Mesendoderm (in vitro differentiated cells): Measurements from ENCODE around the gene SHF. TPM values are rescaled to one million over a fixed set of nuclear protein-coding genes. Genes with fewer than 3 reads are reported as not detected.
"Not testable (repeated sequence)": the region's sequence is repeated elsewhere in the genome, so short reads cannot be mapped to it uniquely, and the experiment has no call there.

Source experiments
- DNase-seq: peaks from one replicate; pipeline ENCODE4 v3.0.0; 2013
- H2AK5ac ChIP-seq: 2 replicates; pipeline ENCODE4 v1.6.1; 2013; ENCODE audit warnings: low read length, inconsistent platforms
- H2BK120ac ChIP-seq: 2 replicates; pipeline ENCODE4 v1.6.1; 2013; ENCODE audit warnings: low read depth, mild to moderate bottlenecking, low read length, moderate library complexity, mixed read lengths
- H2BK15ac ChIP-seq: replicated peaks from 2 replicates; pipeline ENCODE4 v1.6.1; 2013; ENCODE audit warnings: low read depth, mild to moderate bottlenecking, moderate library complexity
- H2BK5ac ChIP-seq: 2 replicates; pipeline ENCODE4 v1.6.1; 2013; ENCODE audit warnings: low read length, inconsistent platforms
- H3K18ac ChIP-seq: 2 replicates; pipeline ENCODE4 v1.6.1; 2013; ENCODE audit warnings: mild to moderate bottlenecking, low read length, mixed read lengths
- H3K23ac ChIP-seq: one replicate; pipeline ENCODE4 v1.6.1; 2013; ENCODE audit warnings: low read length
- H3K27ac ChIP-seq: 2 replicates; pipeline ENCODE4 v1.5.1; 2013; ENCODE audit warnings: low read depth, mild to moderate bottlenecking, inconsistent platforms, low read length, moderate library complexity
- H3K27me3 ChIP-seq: 2 replicates; pipeline ENCODE4 v1.6.1; 2013; ENCODE audit warnings: low read length, control low read depth, mild to moderate bottlenecking, inconsistent platforms; ENCODE audit not compliant: insufficient read depth, poor library complexity
- H3K36me3 ChIP-seq: 2 replicates; pipeline ENCODE4 v1.6.1; 2013; ENCODE audit warnings: low read length, inconsistent platforms; ENCODE audit not compliant: control insufficient read depth, insufficient read depth
- H3K4ac ChIP-seq: one replicate; pipeline ENCODE4 v1.6.1; 2013; ENCODE audit warnings: low read depth, mild to moderate bottlenecking, low read length, moderate library complexity
- H3K4me1 ChIP-seq: 2 replicates; pipeline ENCODE4 v1.6.1; 2013; ENCODE audit warnings: low read depth, low read length, inconsistent platforms; ENCODE audit not compliant: control insufficient read depth
- H3K4me2 ChIP-seq: 2 replicates; pipeline ENCODE4 v1.6.1; 2013; ENCODE audit warnings: low read length
- H3K4me3 ChIP-seq: 2 replicates; pipeline ENCODE4 v1.5.1; 2013; ENCODE audit warnings: mild to moderate bottlenecking, low read length
- H3K56ac ChIP-seq: one replicate; pipeline ENCODE4 v1.6.1; 2013; ENCODE audit warnings: low read length
- H3K79me1 ChIP-seq: 2 replicates; pipeline ENCODE4 v1.6.1; 2013; ENCODE audit warnings: low read length, inconsistent platforms
- H3K79me2 ChIP-seq: 2 replicates; pipeline ENCODE4 v1.6.1; 2013; ENCODE audit warnings: mild to moderate bottlenecking, low read length; ENCODE audit not compliant: control insufficient read depth, insufficient read depth
- H3K9ac ChIP-seq: 2 replicates; pipeline ENCODE4 v1.6.1; 2013; ENCODE audit warnings: low read length, inconsistent platforms
- H4K5ac ChIP-seq: one replicate; pipeline ENCODE4 v1.6.1; 2013; ENCODE audit warnings: low read length
- H4K8ac ChIP-seq: one replicate; pipeline ENCODE4 v1.6.1; 2013; ENCODE audit warnings: low read depth, mild to moderate bottlenecking, control low read depth, low read length, moderate library complexity
- WGBS: extraction: QIAGEN DNeasy Blood & Tissue Kit; methylation state at CpG from one replicate; pipeline ENCODE4 v1.1.7; 2013; ENCODE audit warnings: low lambda C conversion rate, missing lambda C conversion rate; ENCODE audit not compliant: insufficient coverage; ENCODE audit errors: extremely low coverage; 5-methylcytosine and 5-hydroxymethylcytosine counted together
- polyA plus RNA-seq, 2 experiments: library from polyadenylated mRNA; stranded (reverse); fragments of 200-250 nt; gene quantifications; one replicate each; pipeline ENCODE4 v1.2.3, GENCODE V29; 2013

Gene SHF
- 19.6 TPM for polyA plus RNA-seq (2013, experiment 1 of 2)
- 20.2 TPM for polyA plus RNA-seq (2013, experiment 2 of 2)

GRCh38 chr15:45187894-45188830 lies at the start of gene SHF:
SHF (minus strand) TSS chr15:45187966; CDS start chr15:45187951, 15 bp downstream.
- peak; percentile 66 for DNase-seq

GRCh38 chr15:45236806-45237205 lies 49.0 kb upstream of the SHF start:
- not testable (repeated sequence) for H3K56ac ChIP-seq, H3K4me2 ChIP-seq, H3K79me2 ChIP-seq, H4K5ac ChIP-seq, H2BK120ac ChIP-seq, H3K4me3 ChIP-seq, H2BK15ac ChIP-seq, H4K8ac ChIP-seq, H3K27ac ChIP-seq, H3K4ac ChIP-seq, H3K79me1 ChIP-seq, H3K4me1 ChIP-seq, H3K23ac ChIP-seq, H3K18ac ChIP-seq, H2AK5ac ChIP-seq, H3K27me3 ChIP-seq, H3K36me3 ChIP-seq, H3K9ac ChIP-seq, DNase-seq, H2BK5ac ChIP-seq
- no CpG with 5 or more reads among the region's 6 CpGs for WGBS

More at GRCh38 chr15:45187894-45188830, at the start of gene SHF:
- Histone ChIP-seq H3K4me1 (peaks cover 10% of the 10 kb centered on the region), H3K56ac (peak within 1 kb of the TSS; percentile 89), H3K4me3 (peak within 1 kb of the TSS; percentile 69), H3K79me2 (peaks cover 11% of the 10 kb centered on the region), H4K8ac (no peak within 1 kb of the TSS), H3K36me3 (no peaks in the 10 kb centered on the region), H3K23ac (no peak within 1 kb of the TSS), H3K9ac (peak within 1 kb of the TSS; percentile 67), H3K27ac (peak within 1 kb of the TSS; percentile 22), H2AK5ac (peak within 1 kb of the TSS; percentile 15), H2BK5ac (no peak within 1 kb of the TSS), H2BK15ac (no peak within 1 kb of the TSS), H3K4me2 (peak within 1 kb of the TSS; percentile 98), H2BK120ac (peak within 1 kb of the TSS; percentile 74), H3K4ac (peak within 1 kb of the TSS; percentile 91), H3K79me1 (peaks cover 18% of the 10 kb centered on the region), H3K18ac (peak within 1 kb of the TSS; percentile 94), H4K5ac (no peak within 1 kb of the TSS), H3K27me3 (peaks cover 5% of the 10 kb centered on the region)
- no CpG with 5 or more reads among the region's 57 CpGs for WGBS

- Histone ChIP-seq H3K4me2 (no peak overlapping the region), H2BK5ac (no peak overlapping the region), H4K5ac (no peak overlapping the region), H3K36me3 (no peaks in the 10 kb centered on the region), H3K18ac (no peak overlapping the region), H3K9ac (no peak overlapping the region), H4K8ac (no peak overlapping the region), H3K4ac (no peak overlapping the region), H3K4me1 (no peaks in the 10 kb centered on the region), H2BK15ac (no peak overlapping the region), H3K79me2 (no peaks in the 10 kb centered on the region), H3K56ac (no peak overlapping the region), H2BK120ac (no peak overlapping the region), H2AK5ac (no peak overlapping the region), H3K27me3 (no peaks in the 10 kb centered on the region), H3K27ac (no peak overlapping the region), H3K79me1 (no peaks in the 10 kb centered on the region), H3K23ac (no peak overlapping the region), H3K4me3 (no peak overlapping the region)
- no peak for DNase-seq
- WGBS = no CpG with 5 or more reads among the region's 11 CpGs
Observed at GRCh38 chr15:45234562-45235235, 46.9 kb upstream of the SHF start.

- no peak overlapping the region for H3K4ac ChIP-seq
- H3K18ac ChIP-seq = no peak overlapping the region
- no peaks in the 10 kb centered on the region for H3K79me2 ChIP-seq
- H3K9ac ChIP-seq = no peak overlapping the region
- no peak overlapping the region for H3K4me2 ChIP-seq
- DNase-seq = no peak
- no peaks in the 10 kb centered on the region for H3K27me3 ChIP-seq
- H4K8ac ChIP-seq = no peak overlapping the region
- H3K4me3 ChIP-seq = no peak overlapping the region
- no peaks in the 10 kb centered on the region for H3K36me3 ChIP-seq
- no peak overlapping the region for H3K56ac ChIP-seq
- no peaks in the 10 kb centered on the region for H3K4me1 ChIP-seq
- no CpG with 5 or more reads among the region's 4 CpGs for WGBS
- H4K5ac ChIP-seq = no peak overlapping the region
- H3K23ac ChIP-seq = no peak overlapping the region
- no peak overlapping the region for H3K27ac ChIP-seq
- H3K79me1 ChIP-seq = no peaks in the 10 kb centered on the region
- H2AK5ac ChIP-seq = no peak overlapping the region
- H2BK15ac ChIP-seq = no peak overlapping the region
- no peak overlapping the region for H2BK120ac ChIP-seq
- no peak overlapping the region for H2BK5ac ChIP-seq
Observed at GRCh38 chr15:45231864-45232562, 44.2 kb upstream of the SHF start.

- Histone ChIP-seq H3K9ac (no peak overlapping the region), H3K4me2 (no peak overlapping the region), H3K23ac (no peak overlapping the region), H2BK120ac (no peak overlapping the region), H3K36me3 (no peaks in the 10 kb centered on the region), H2BK5ac (no peak overlapping the region), H4K5ac (no peak overlapping the region), H3K56ac (no peak overlapping the region), H3K18ac (no peak overlapping the region), H3K79me2 (no peaks in the 10 kb centered on the region), H3K27ac (no peak overlapping the region), H3K4me3 (no peak overlapping the region), H3K79me1 (no peaks in the 10 kb centered on the region), H3K4me1 (no peaks in the 10 kb centered on the region), H3K27me3 (no peaks in the 10 kb centered on the region), H2AK5ac (no peak overlapping the region), H2BK15ac (no peak overlapping the region), H3K4ac (no peak overlapping the region), H4K8ac (no peak overlapping the region)
- no peak for DNase-seq
- WGBS = no CpG with 5 or more reads among the region's 3 CpGs
Observed at GRCh38 chr15:45231132-45231531, 43.4 kb upstream of the SHF start.
